GM12875 (cell line): Measurements from ENCODE around the gene FOXN3.

Experiments
- H3K4me3 ChIP-seq: one replicate; pipeline ENCODE4 v1.5.1; 2011; ENCODE audit warnings: low read depth, low read length, control low read depth
- CTCF ChIP-seq: IDR thresholded peaks from 2 replicates; pipeline ENCODE4 v1.5.1; 2011; ENCODE audit warnings: low read depth, mild to moderate bottlenecking, control low read depth, inconsistent platforms, low read length, moderate library complexity, borderline replicate concordance; ENCODE audit not compliant: insufficient read depth

The FOXN3 gene

GRCh38 chr14:89319687-89320086 is 97.3 kb downstream of the FOXN3 start:
- H3K4me3 ChIP-seq = no peak overlapping the region
- TF ChIP-seq CTCF = no peak

DNA sequence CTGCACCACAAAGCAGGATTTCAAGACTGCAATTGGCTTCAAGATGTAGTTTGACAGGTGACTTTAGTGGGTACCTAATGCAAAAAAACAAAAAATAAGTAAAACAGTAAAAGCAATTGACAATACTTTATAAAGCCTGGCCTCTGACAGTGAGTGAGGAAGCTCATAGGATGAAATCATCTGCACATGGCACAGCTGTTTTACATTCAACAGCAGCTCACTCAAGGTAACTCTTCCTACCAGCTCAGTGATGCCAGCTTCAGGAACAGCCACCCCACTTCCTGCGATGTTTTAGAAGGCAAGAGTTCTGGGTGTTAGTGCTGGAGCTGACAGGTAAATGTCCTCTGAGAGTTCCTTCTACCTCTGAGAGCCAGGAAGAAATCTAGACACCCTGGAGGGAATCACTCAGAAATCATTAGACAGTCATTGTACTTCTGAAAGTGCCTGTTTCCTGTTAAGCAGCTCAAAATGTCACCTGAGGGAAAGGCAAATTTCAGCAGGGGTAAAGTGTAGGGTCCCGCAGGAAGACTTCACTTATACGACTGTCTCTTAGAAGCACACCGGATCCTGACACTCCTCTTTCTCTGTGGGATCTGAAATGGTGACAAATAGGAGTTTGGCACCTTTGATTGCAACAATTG is 99.9 kb downstream of the FOXN3 start:
- no peak for TF ChIP-seq CTCF
- H3K4me3 ChIP-seq = no peak overlapping the region

GRCh38 chr14:89315493-89316470 is 101.3 kb downstream of the FOXN3 start:
- TF ChIP-seq CTCF = no peak
- H3K4me3 ChIP-seq = no peak overlapping the region

GRCh38 chr14:89314274-89314673 is 102.8 kb downstream of the FOXN3 start:
- H3K4me3 ChIP-seq = no peak overlapping the region
- TF ChIP-seq CTCF = no peak

DNA sequence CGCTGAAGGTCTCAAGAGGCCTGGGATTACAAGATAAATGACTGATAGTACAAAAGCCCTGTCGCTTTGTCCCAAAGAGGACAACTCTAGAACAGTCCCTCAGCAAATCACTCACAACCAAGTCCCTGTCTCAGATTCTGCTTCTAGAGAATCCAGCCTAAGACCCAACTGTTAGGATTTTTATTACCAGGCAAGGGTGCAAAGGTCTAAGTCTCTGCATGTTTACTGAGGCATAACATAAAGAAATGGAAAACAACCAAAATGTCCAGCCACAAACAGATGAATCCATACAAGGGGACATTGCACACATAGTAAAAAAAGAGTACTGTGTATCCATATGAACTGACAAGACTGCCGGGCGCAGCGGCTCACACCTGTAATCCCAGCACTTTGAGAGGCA is 104.1 kb downstream of the FOXN3 start:
- TF ChIP-seq CTCF = no peak
- H3K4me3 ChIP-seq = no peak overlapping the region

- no peak overlapping the region for H3K4me3 ChIP-seq
- TF ChIP-seq CTCF = no peak
Measured at GRCh38 chr14:89310211-89310610, 106.8 kb downstream of the FOXN3 start.
